GM23248 (cell line): ENCODE results near the gene EHD4. TPM values are rescaled to one million over a fixed set of nuclear protein-coding genes. Genes with fewer than 3 reads are reported as not detected.

Experiments used
- DNase-seq: peaks from one replicate; pipeline ENCODE4 v3.0.0-alpha.2; 2015
- H2AFZ ChIP-seq: fragments of 200-600 bp; sonication (generic); 2 replicates; pipeline ENCODE4 v1.6.1; 2016; ENCODE audit warnings: antibody characterized with exemption
- H3F3A ChIP-seq: fragments of 200-600 bp; sonication (generic); 2 replicates; pipeline ENCODE4 v1.6.1; 2016; ENCODE audit warnings: mild to moderate bottlenecking, antibody characterized with exemption, mixed run types; ENCODE audit not compliant: insufficient read depth
- H3K27ac ChIP-seq: fragments of 200-600 bp; sonication (generic); 2 replicates; pipeline ENCODE4 v1.5.1; 2016; ENCODE audit warnings: mild to moderate bottlenecking
- H3K27me3 ChIP-seq: fragments of 200-600 bp; sonication (generic); replicated peaks from 2 replicates; pipeline ENCODE4 v1.6.1; 2016; ENCODE audit warnings: mild to moderate bottlenecking; ENCODE audit not compliant: insufficient read depth
- H3K36me3 ChIP-seq: fragments of 200-600 bp; sonication (generic); 2 replicates; pipeline ENCODE4 v1.6.1; 2016; ENCODE audit warnings: low read depth, mild to moderate bottlenecking
- H3K4me1 ChIP-seq: fragments of 200-600 bp; sonication (generic); 2 replicates; pipeline ENCODE4 v1.6.1; 2016; ENCODE audit warnings: mild to moderate bottlenecking; ENCODE audit not compliant: insufficient read depth
- H3K4me2 ChIP-seq: fragments of 200-600 bp; sonication (generic); one replicate; pipeline ENCODE4 v1.6.1; 2016; ENCODE audit warnings: mild to moderate bottlenecking; ENCODE audit not compliant: unreplicated experiment
- H3K4me3 ChIP-seq: fragments of 200-600 bp; sonication (generic); 2 replicates; pipeline ENCODE4 v1.5.1; 2016; ENCODE audit warnings: mild to moderate bottlenecking
- H3K79me2 ChIP-seq: fragments of 200-600 bp; sonication (generic); 2 replicates; pipeline ENCODE4 v1.6.1; 2016; ENCODE audit warnings: mild to moderate bottlenecking; ENCODE audit not compliant: insufficient read depth
- H3K9ac ChIP-seq: fragments of 200-600 bp; sonication (generic); 2 replicates; pipeline ENCODE4 v1.6.1; 2016; ENCODE audit warnings: mild to moderate bottlenecking
- H3K9me2 ChIP-seq: fragments of 200-600 bp; sonication (generic); 2 replicates; pipeline ENCODE4 v1.6.1; 2016; ENCODE audit warnings: mixed run types, mild to moderate bottlenecking, moderate library complexity; ENCODE audit not compliant: insufficient read depth
- H3K9me3 ChIP-seq: fragments of 200-600 bp; sonication (generic); one replicate; pipeline ENCODE4 v1.6.1; 2017; ENCODE audit warnings: low read depth
- H4K20me1 ChIP-seq: fragments of 200-600 bp; sonication (generic); 2 replicates; pipeline ENCODE4 v1.6.0; 2016; ENCODE audit not compliant: insufficient read depth
- EZH2 ChIP-seq: fragments of 200-600 bp; sonication (generic); IDR thresholded peaks from 2 replicates; pipeline ENCODE4 v1.6.1; 2018; ENCODE audit warnings: antibody characterized with exemption, mild to moderate bottlenecking; ENCODE audit not compliant: insufficient read depth, poor library complexity, severe bottlenecking
- EZH2phosphoT487 ChIP-seq: fragments of 200-600 bp; sonication (generic); IDR thresholded peaks from 2 replicates; pipeline ENCODE4 v1.6.1; 2018; ENCODE audit warnings: antibody characterized with exemption, moderate library complexity, mild to moderate bottlenecking, low read depth; ENCODE audit not compliant: insufficient read depth
- WGBS, 2 experiments: methylation state at CpG; one replicate each; pipeline ENCODE4 v1.1.6; 2015 to 2017; ENCODE audit warnings: low lambda C conversion rate in 2 of 2, low coverage in 1 of 2; ENCODE audit errors: missing lambda C conversion rate in 2 of 2; 5-methylcytosine and 5-hydroxymethylcytosine counted together
- in situ Hi-C: fragments of 300-500 bp; cut with MboI; formaldehyde crosslinking; loops from 2 replicates; pipeline ENCODE4 v1.15.0; 2020
- polyA plus RNA-seq: library from polyadenylated mRNA; unstranded; fragments of >200 nt; fragmentation: Nextera tagmentation; extraction: Ambion mirVana; gene quantifications from 2 replicates; pipeline ENCODE4 v1.2.1, GENCODE V29; 2016
- total RNA-seq: library from RNA; depleted of rRNA; stranded (reverse); fragments of >200 nt; shearing (Covaris generic); gene quantifications from 2 replicates; pipeline ENCODE4 v1.2.3, GENCODE V29; 2014

EHD4 gene
- total and polyA plus RNA-seq, 2 experiments from 2014 or later = 17.7 to 18.7 TPM

- peaks cover 63% of the 10 kb centered on the region for H3K79me2 ChIP-seq
- 72 to 74% methylated on average over 20 to 21 of the region's 21 CpGs for WGBS, 2 experiments
- in situ Hi-C loops = no loop called here
Observed at GRCh38 chr15:41955807-41956525, 16.4 kb downstream of the EHD4 start.

GRCh38 chr15:41955100-41955499, 17.3 kb downstream of the EHD4 start:
- Histone ChIP-seq H3K9me3 (no peaks in the 10 kb centered on the region), H3K4me1 (peaks cover 9% of the 10 kb centered on the region), H3K27ac (no peak overlapping the region), H3K27me3 (no peaks in the 10 kb centered on the region), H3K36me3 (0 out of 2 replicates have a peak, but pooled peaks cover 10% of the 10 kb centered on the region), H4K20me1 (no peaks in the 10 kb centered on the region), H3F3A (0 out of 2 replicates have a peak, but pooled peaks cover under 1% of the 10 kb centered on the region), H3K9ac (no peak overlapping the region), H3K9me2 (no peaks in the 10 kb centered on the region), H3K4me3 (no peak overlapping the region), H2AFZ (no peak overlapping the region), H3K4me2 (no peak overlapping the region), H3K79me2 (peaks cover 55% of the 10 kb centered on the region)
- WGBS, 2 experiments = 94% methylated on average over 7 of the region's 7 CpGs
- TF ChIP-seq EZH2 (no peak), EZH2phosphoT487 (no peak)
- DNase-seq = no peak
- in situ Hi-C loops = no loop called here

More at GRCh38 chr15:41955807-41956525, 16.4 kb downstream of the EHD4 start:
- TF ChIP-seq EZH2 (no peak), EZH2phosphoT487 (no peak)
- no peak for DNase-seq
- H4K20me1 ChIP-seq = no peaks in the 10 kb centered on the region
- no peaks in the 10 kb centered on the region for H3F3A ChIP-seq
- H3K4me2 ChIP-seq = no peak overlapping the region
- H3K27me3 ChIP-seq = no peaks in the 10 kb centered on the region
- no peak overlapping the region for H2AFZ ChIP-seq
- 0 out of 2 replicates have a peak, but pooled peaks cover 10% of the 10 kb centered on the region for H3K36me3 ChIP-seq
- H3K27ac ChIP-seq = no peak overlapping the region
- no peaks in the 10 kb centered on the region for H3K9me3 ChIP-seq
- H3K9ac ChIP-seq = no peak overlapping the region
- no peak overlapping the region for H3K4me3 ChIP-seq
- peaks cover under 1% of the 10 kb centered on the region; the same call in 1 of the 2 replicates for H3K4me1 ChIP-seq
- H3K9me2 ChIP-seq = no peaks in the 10 kb centered on the region

- peaks cover 19% of the 10 kb centered on the region for H3K4me1 ChIP-seq
- 84 to 88% methylated on average over 6 of the region's 6 CpGs for WGBS, 2 experiments
- TF ChIP-seq EZH2 (no peak), EZH2phosphoT487 (no peak)
- H3K36me3 ChIP-seq = 0 out of 2 replicates have a peak, but pooled peaks cover 10% of the 10 kb centered on the region
- in situ Hi-C loops = no loop called here
- no peak overlapping the region for H3K4me2 ChIP-seq
- no peak overlapping the region for H3K27ac ChIP-seq
- H2AFZ ChIP-seq = no peak overlapping the region
- DNase-seq = no peak
- H4K20me1 ChIP-seq = no peaks in the 10 kb centered on the region
- peaks cover 44% of the 10 kb centered on the region for H3K79me2 ChIP-seq
- H3K27me3 ChIP-seq = no peaks in the 10 kb centered on the region
- no peaks in the 10 kb centered on the region for H3K9me3 ChIP-seq
- H3K9ac ChIP-seq = no peak overlapping the region
- H3K4me3 ChIP-seq = no peak overlapping the region
- 0 out of 2 replicates have a peak, but pooled peaks cover 6% of the 10 kb centered on the region for H3F3A ChIP-seq
- no peaks in the 10 kb centered on the region for H3K9me2 ChIP-seq
Observed at GRCh38 chr15:41954036-41954435, 18.3 kb downstream of the EHD4 start.

GRCh38 chr15:41952013-41952563, 20.3 kb downstream of the EHD4 start:
- 0 out of 2 replicates have a peak, but pooled peaks cover 7% of the 10 kb centered on the region for H3K36me3 ChIP-seq
- H3K9ac ChIP-seq = no peak overlapping the region
- peaks cover 19% of the 10 kb centered on the region for H3K4me1 ChIP-seq
- in situ Hi-C loops = no loop called here
- no peak for DNase-seq
- H3K4me2 ChIP-seq = no peak overlapping the region
- H3F3A ChIP-seq = 0 out of 2 replicates have a peak, but pooled peaks cover 6% of the 10 kb centered on the region
- no peak overlapping the region for H2AFZ ChIP-seq
- no peak overlapping the region for H3K4me3 ChIP-seq
- peaks cover 40% of the 10 kb centered on the region for H3K79me2 ChIP-seq
- TF ChIP-seq EZH2 (no peak), EZH2phosphoT487 (no peak)
- no peaks in the 10 kb centered on the region for H3K9me3 ChIP-seq
- no peaks in the 10 kb centered on the region for H3K27me3 ChIP-seq
- no peak overlapping the region for H3K27ac ChIP-seq
- WGBS, 2 experiments = 92 to 95% methylated on average over 12 of the region's 12 CpGs
- no peaks in the 10 kb centered on the region for H3K9me2 ChIP-seq
- H4K20me1 ChIP-seq = no peaks in the 10 kb centered on the region
